Vagina (tissue), 2 donors: ENCODE data around the gene HMCN1. TPM values are rescaled to one million over a fixed set of nuclear protein-coding genes. Genes with fewer than 3 reads are reported as not detected.

Source experiments
- DNase-seq, 2 donors: peaks; one replicate each; pipeline ENCODE4 v3.0.0-alpha.2; 2017; ENCODE audit errors: extremely low spot score in 2 of 2
- H3K27ac ChIP-seq: fragments of 200-600 bp; sonication (generic); one replicate; pipeline ENCODE4 v1.5.1; 2019
- H3K27me3 ChIP-seq: fragments of 200-600 bp; sonication (generic); one replicate; pipeline ENCODE4 v1.5.1; 2019
- H3K36me3 ChIP-seq, 2 donors: fragments of 200-600 bp; sonication (generic); one replicate each; pipeline ENCODE4 v1.5.1; 2017 to 2019
- H3K4me1 ChIP-seq: fragments of 200-600 bp; sonication (generic); one replicate; pipeline ENCODE4 v1.5.1; 2019
- H3K4me3 ChIP-seq, 2 donors: fragments of 200-600 bp; sonication (generic); 1 replicate in 1 of 2; 2 replicates in 1 of 2; pipeline ENCODE4 v1.5.1; 2016 to 2019
- H3K9me3 ChIP-seq: fragments of 200-600 bp; sonication (generic); one replicate; pipeline ENCODE4 v1.5.1; 2019
- CTCF ChIP-seq, 3 experiments: fragments of 450-650 bp in 2 of 3; fragments of 200-600 bp in 1 of 3; sonication (generic) in 1 of 3; IDR thresholded peaks; one replicate each; pipeline ENCODE4 v1.5.1; 2017 to 2019; ENCODE audit warnings: antibody characterized with exemption in 3 of 3, mild to moderate bottlenecking in 2 of 3, moderate library complexity in 2 of 3
- POLR2A ChIP-seq, 2 donors: fragments of 450-650 bp; IDR thresholded peaks; one replicate each; pipeline ENCODE4 v1.6.1; 2017; ENCODE audit warnings: antibody characterized with exemption in 2 of 2, mild to moderate bottlenecking in 2 of 2, moderate library complexity in 2 of 2
- POLR2AphosphoS5 ChIP-seq, 2 donors: sonication (generic); formaldehyde crosslinking; IDR thresholded peaks; one replicate each; pipeline ENCODE4 v1.9.0; 2017; ENCODE audit warnings: antibody characterized with exemption in 2 of 2, mild to moderate bottlenecking in 2 of 2, low read depth in 1 of 2; ENCODE audit not compliant: insufficient read depth in 1 of 2
- intact Hi-C: fragments of 100-400 bp; cut with DNase I; formaldehyde crosslinking; loops from one replicate; pipeline ENCODE4 v1.15.1; 2023
- total RNA-seq: library from RNA; depleted of rRNA; stranded (reverse); fragments of >200 nt; gene quantifications from one replicate; pipeline ENCODE4 v1.2.3, GENCODE V29; 2016

HMCN1 gene
- total RNA-seq, 1 donor from 2014 or later = 10.6 TPM

GRCh38 chr1:186054003-186054402 is 319.8 kb downstream of the HMCN1 start:
- Histone ChIP-seq H3K27me3 (no peaks in the 10 kb centered on the region), H3K9me3 (no peaks in the 10 kb centered on the region), H3K27ac (no peak overlapping the region), H3K36me3 (no peaks in the 10 kb centered on the region), H3K4me1 (peaks cover 12% of the 10 kb centered on the region), H3K4me3 (no peak overlapping the region)
- intact Hi-C loops = no loop called here
- TF ChIP-seq CTCF (IDR thresholded peaks at IDR 0.05) = no peak
- TF ChIP-seq POLR2A (IDR thresholded peaks at IDR 0.05) = no peak
- DNase-seq = no peak

GRCh38 chr1:186054932-186055331 is 320.7 kb downstream of the HMCN1 start:
- Histone ChIP-seq H3K9me3 (no peaks in the 10 kb centered on the region), H3K27ac (no peak overlapping the region), H3K36me3 (no peaks in the 10 kb centered on the region), H3K4me3 (no peak overlapping the region), H3K4me1 (peaks cover 14% of the 10 kb centered on the region), H3K27me3 (no peaks in the 10 kb centered on the region)
- intact Hi-C loops = no loop called here
- DNase-seq = no peak
- TF ChIP-seq POLR2AphosphoS5 (IDR thresholded peaks at IDR 0.05; ENCODE audit: insufficient read depth in 1 of 2, low read depth in 1 of 2) = no peak
- no peak for TF ChIP-seq CTCF (IDR thresholded peaks at IDR 0.05)
- no peak for TF ChIP-seq POLR2A (IDR thresholded peaks at IDR 0.05)

- Histone ChIP-seq H3K27me3 (no peaks in the 10 kb centered on the region), H3K4me1 (peaks cover 14% of the 10 kb centered on the region), H3K36me3 (no peaks in the 10 kb centered on the region), H3K4me3 (no peak overlapping the region), H3K27ac (no peak overlapping the region), H3K9me3 (no peaks in the 10 kb centered on the region)
- DNase-seq = no peak
- intact Hi-C loops = no loop called here
- TF ChIP-seq POLR2A (IDR thresholded peaks at IDR 0.05) (no peak), POLR2AphosphoS5 (IDR thresholded peaks at IDR 0.05; ENCODE audit: insufficient read depth in 1 of 2, low read depth in 1 of 2) (no peak)
Measured at GRCh38 chr1:186055846-186056245, 321.7 kb downstream of the HMCN1 start.

DNA sequence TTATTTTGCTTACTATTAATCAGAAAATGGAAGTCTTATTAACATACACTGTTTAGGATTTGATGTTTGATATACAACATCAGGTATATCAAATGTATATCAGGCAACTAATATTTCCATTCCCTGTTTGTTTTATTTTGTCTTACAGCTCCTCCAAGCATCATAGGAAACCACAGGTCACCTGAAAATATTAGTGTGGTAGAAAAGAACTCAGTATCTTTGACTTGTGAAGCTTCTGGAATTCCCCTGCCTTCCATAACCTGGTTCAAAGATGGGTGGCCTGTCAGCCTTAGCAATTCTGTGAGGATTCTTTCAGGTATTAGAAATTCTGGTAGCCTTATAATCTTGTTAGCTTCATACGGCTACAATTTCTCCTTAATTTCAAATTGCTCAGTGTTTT is 322.9 kb downstream of the HMCN1 start:
- Histone ChIP-seq H3K36me3 (no peaks in the 10 kb centered on the region), H3K27ac (no peak overlapping the region), H3K27me3 (no peaks in the 10 kb centered on the region), H3K4me1 (peaks cover 14% of the 10 kb centered on the region), H3K9me3 (no peaks in the 10 kb centered on the region), H3K4me3 (no peak overlapping the region)
- TF ChIP-seq POLR2A (IDR thresholded peaks at IDR 0.05) (no peak), POLR2AphosphoS5 (IDR thresholded peaks at IDR 0.05; ENCODE audit: insufficient read depth in 1 of 2, low read depth in 1 of 2) (no peak), CTCF (IDR thresholded peaks at IDR 0.05) (no peak)
- intact Hi-C loops = no loop called here
- DNase-seq = no peak

- H3K27me3 ChIP-seq = no peaks in the 10 kb centered on the region
- H3K9me3 ChIP-seq = no peaks in the 10 kb centered on the region
- H3K36me3 ChIP-seq = no peaks in the 10 kb centered on the region
- TF ChIP-seq POLR2AphosphoS5 (IDR thresholded peaks at IDR 0.05; ENCODE audit: insufficient read depth in 1 of 2, low read depth in 1 of 2) (peak in 1 of 2 donors; percentile 57), CTCF (IDR thresholded peaks at IDR 0.05) (no peak)
- H3K4me1 ChIP-seq = peaks cover 14% of the 10 kb centered on the region
- intact Hi-C loops = no loop called here
- peak overlapping the region; percentile 42 for H3K27ac ChIP-seq
- no peak overlapping the region for H3K4me3 ChIP-seq
- no peak for DNase-seq
Measured at GRCh38 chr1:186059311-186059710, 325.1 kb downstream of the HMCN1 start.

DNA sequence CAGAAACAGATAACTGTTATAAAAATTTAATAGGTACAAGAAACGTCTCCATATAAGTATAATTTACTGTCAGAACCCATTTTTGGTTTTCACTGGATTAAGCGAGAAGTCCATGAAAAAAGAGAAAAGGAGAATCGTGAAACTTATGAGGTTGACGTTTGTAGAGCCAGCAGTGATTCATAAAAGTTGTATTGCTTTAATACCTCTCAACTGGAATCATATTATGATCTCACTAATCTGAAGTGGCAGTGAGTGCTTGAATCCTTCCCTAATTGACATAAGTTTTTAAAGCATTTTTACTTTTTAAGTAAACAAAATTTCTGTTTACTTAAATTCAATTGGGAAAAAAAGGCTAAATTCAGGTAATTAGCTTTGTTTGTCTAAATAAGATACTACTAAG is 325.6 kb downstream of the HMCN1 start:
- Histone ChIP-seq H3K4me3 (no peak overlapping the region), H3K27ac (peak overlapping the region; percentile 42), H3K36me3 (no peaks in the 10 kb centered on the region), H3K4me1 (peaks cover 14% of the 10 kb centered on the region), H3K27me3 (no peaks in the 10 kb centered on the region), H3K9me3 (no peaks in the 10 kb centered on the region)
- intact Hi-C loops = no loop called here
- no peak for TF ChIP-seq CTCF (IDR thresholded peaks at IDR 0.05)
- no peak for TF ChIP-seq POLR2AphosphoS5 (IDR thresholded peaks at IDR 0.05; ENCODE audit: insufficient read depth in 1 of 2, low read depth in 1 of 2)
- TF ChIP-seq POLR2A (IDR thresholded peaks at IDR 0.05) = no peak
- DNase-seq = no peak
